ENCODE data around the gene MBP. TPM values are rescaled to one million over a fixed set of nuclear protein-coding genes. Genes with fewer than 3 reads are reported as not detected.

The MBP gene
- total RNA-seq, 1 donor from 2014 or later, result 78.9 TPM

GRCh38 chr18:76989647-76990190 is 142.9 kb downstream of the MBP start:
- no peaks in the 10 kb centered on the region for H3K9me3 ChIP-seq
- ATAC-seq (no peak), DNase-seq (no peak)
- H3K36me3 ChIP-seq, result no peaks in the 10 kb centered on the region
- TF ChIP-seq CTCF (IDR thresholded peaks at IDR 0.05), result no peak
- no peak overlapping the region for H3K4me3 ChIP-seq
- H3K4me1 ChIP-seq, result peaks cover 4% of the 10 kb centered on the region
- H3K27ac ChIP-seq, result no peak overlapping the region
- H3K27me3 ChIP-seq, result no peaks in the 10 kb centered on the region
- intact Hi-C loops (cut with DNase I), result no loop called here

- Histone ChIP-seq H3K9me3 (no peaks in the 10 kb centered on the region), H3K27ac (no peak overlapping the region), H3K27me3 (no peaks in the 10 kb centered on the region), H3K4me3 (no peak overlapping the region), H3K4me1 (peaks cover 4% of the 10 kb centered on the region), H3K36me3 (no peaks in the 10 kb centered on the region)
- ATAC-seq, result no peak
- no peak for TF ChIP-seq CTCF (IDR thresholded peaks at IDR 0.05)
- intact Hi-C loops (cut with DNase I), result no loop called here
- DNase-seq, result no peak
Observed at GRCh38 chr18:76988827-76989646, 143.5 kb downstream of the MBP start.

DNA sequence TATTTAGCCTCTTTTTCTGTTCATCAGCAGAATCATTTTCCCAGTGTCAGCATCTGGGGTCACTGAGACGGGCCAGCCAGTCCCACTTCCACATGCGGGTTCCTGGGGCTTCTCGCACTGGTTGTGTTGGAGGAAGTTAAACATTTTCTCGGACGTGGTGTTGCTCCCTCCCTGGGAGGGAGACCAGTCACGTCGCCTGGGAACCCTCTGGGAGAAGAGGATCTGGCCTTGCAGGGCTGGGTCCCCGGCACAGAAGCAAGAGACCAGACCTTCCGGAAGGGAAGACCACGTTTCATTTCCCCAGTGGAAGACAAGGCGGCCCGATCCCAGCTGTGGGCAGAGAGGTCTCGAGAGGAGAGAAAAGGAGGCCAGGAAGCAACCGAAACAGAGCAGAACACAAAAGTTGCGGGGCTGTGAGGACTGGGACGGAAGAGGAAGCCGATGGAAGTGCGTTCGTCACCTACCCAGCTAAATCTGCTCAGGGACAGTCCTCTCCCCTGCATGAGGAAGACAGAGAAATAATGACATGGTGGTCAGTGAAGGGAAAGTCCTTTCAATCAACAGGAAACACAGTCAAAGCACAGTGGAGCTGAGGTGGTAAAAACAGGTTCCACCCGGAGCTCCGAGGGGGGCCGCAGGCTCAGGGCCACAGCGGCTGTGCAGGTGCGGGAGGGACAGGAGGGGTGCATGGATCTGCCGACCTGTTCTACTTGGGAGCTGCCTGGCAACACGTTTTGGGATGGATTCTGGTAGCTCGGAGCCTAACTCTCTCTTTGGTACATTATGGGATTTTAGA is 144.4 kb downstream of the MBP start:
- H3K4me1 ChIP-seq, result peaks cover 5% of the 10 kb centered on the region
- ATAC-seq, result peak; percentile 44
- no peaks in the 10 kb centered on the region for H3K9me3 ChIP-seq
- intact Hi-C loops (cut with DNase I), result no loop called here
- H3K27me3 ChIP-seq, result no peaks in the 10 kb centered on the region
- no peak for TF ChIP-seq CTCF (IDR thresholded peaks at IDR 0.05)
- H3K36me3 ChIP-seq, result no peaks in the 10 kb centered on the region
- H3K27ac ChIP-seq, result no peak overlapping the region
- no peak overlapping the region for H3K4me3 ChIP-seq
- no peak for DNase-seq

DNA sequence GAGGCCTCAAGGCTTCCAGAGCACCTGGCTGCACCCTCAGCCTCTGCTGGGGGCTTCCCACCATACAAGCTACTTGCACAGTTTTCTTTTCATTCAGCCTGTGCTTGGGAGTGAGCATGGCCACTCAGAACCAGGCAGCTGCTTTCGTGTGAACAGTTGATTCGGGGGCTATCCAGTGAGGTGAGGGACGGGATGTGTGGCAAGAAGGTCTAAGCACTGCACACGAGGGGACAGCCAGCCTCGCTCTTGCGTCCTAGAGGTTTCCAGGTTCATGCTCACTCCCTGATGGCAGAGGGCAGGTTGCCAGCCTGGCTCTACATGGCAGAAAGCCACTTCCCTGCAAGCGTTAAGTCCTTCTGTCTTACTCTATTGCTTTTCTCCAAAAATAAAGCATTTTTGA is 146.2 kb downstream of the MBP start:
- Histone ChIP-seq H3K9me3 (no peaks in the 10 kb centered on the region), H3K4me1 (peaks cover 8% of the 10 kb centered on the region), H3K27ac (no peak overlapping the region), H3K36me3 (no peaks in the 10 kb centered on the region), H3K4me3 (no peak overlapping the region), H3K27me3 (no peaks in the 10 kb centered on the region)
- intact Hi-C loops (cut with DNase I), result no loop called here
- TF ChIP-seq CTCF (IDR thresholded peaks at IDR 0.05), result no peak
- ATAC-seq (no peak), DNase-seq (no peak)

GRCh38 chr18:76985951-76986236 is 146.7 kb downstream of the MBP start:
- intact Hi-C loops (cut with DNase I), result no loop called here
- Histone ChIP-seq H3K27me3 (no peaks in the 10 kb centered on the region), H3K4me3 (no peak overlapping the region), H3K9me3 (no peaks in the 10 kb centered on the region), H3K4me1 (peaks cover 8% of the 10 kb centered on the region), H3K36me3 (no peaks in the 10 kb centered on the region), H3K27ac (no peak overlapping the region)
- no peak for TF ChIP-seq CTCF (IDR thresholded peaks at IDR 0.05)
- ATAC-seq, result no peak
- DNase-seq, result no peak
